HS-27A (cell line): ENCODE data around the gene F2RL3.
"Not testable (repeated sequence)": the region's sequence is repeated elsewhere in the genome, so short reads cannot be mapped to it uniquely, and the experiment has no call there.

Source experiments
- DNase-seq: peaks from one replicate; pipeline ENCODE4 v3.0.0-alpha.2; 2012; ENCODE audit warnings: low read depth, missing footprints

Gene F2RL3

DNA sequence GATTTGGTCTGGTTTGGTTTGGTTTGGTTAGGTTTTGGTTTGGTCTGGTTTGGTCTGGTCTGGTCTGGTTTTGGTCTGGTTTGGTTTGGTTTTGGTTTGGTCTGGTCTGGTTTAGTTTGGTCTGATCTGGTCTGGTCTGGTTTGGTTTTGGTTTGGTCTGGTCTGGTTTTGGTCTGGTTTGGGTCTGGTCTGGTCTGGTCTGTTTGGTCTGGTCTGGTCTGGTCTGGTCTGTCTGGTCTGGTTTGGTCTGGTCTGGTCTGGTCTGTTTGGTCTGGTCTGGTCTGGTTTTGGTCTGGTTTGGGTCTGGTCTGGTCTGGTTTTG, 13.9 kb upstream of the F2RL3 start:
- not testable (repeated sequence) for DNase-seq

DNA sequence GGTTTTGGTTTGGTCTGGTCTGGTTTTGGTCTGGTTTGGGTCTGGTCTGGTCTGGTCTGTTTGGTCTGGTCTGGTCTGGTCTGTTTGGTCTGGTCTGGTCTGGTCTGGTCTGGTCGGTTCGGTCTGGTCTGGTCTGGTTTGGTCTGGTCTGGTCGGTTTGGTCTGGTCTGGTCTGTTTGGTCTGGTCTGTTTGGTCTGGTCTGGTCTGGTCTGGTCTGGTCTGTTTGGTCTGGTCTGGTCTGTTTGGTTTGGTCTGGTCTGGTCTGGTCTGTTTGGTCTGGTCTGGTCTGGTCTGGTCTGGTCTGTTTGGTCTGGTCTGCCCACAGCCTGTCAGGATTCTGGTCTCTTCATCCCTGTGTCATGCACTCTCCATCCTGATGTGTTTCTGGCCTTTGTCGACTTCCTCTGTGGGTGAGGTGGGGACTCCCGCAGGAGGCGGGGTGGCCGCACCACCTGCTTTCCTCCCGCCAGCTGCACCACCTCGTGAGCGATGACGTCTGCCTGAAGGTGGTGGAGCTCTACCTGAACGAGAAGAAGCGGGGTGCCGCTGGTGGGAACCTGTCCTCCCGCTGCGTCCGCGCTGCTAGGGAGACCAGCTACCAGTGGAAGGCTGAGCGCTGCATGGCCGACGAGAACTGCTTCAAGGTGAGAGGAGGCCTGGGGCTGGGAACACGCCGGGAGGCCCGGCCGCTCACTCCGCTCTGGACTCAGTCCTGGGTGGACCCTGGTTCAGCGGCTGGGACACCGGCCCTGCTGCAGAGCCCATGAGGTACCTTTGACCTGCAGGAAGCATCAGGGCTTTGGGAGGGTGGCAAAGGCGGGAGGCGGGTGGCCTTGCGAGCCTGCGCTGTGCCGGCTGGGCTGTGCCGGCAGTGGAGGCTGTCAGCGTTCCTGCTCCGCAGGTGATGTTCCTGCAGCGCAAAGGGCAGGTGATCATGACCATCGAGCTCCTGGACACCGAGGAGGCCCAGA, 12.9 kb upstream of the F2RL3 start:
- DNase-seq, result no peak

DNA sequence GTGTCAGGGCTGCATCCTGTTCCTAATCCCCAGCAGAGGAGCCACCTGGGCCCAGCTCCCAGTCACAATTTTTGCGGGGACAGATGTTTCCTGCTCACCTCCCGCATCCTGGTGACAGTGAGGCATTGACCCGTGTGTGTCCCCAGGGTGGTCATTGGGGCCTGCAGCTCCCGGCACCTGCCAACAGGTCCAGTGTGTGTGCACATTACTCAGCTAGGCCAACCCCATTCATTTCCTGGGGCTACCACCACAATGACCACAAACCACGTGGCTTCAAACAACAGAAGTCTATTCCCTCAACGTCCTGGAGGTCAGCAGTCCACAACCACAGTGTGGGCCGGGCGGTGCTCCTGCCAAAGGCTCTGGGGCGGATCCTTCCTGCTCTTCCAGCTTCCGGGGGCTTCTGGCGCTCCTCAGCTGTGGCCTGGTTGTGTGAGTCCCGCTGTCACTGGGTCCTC, 11.9 kb upstream of the F2RL3 start:
- no peak for DNase-seq

DNA sequence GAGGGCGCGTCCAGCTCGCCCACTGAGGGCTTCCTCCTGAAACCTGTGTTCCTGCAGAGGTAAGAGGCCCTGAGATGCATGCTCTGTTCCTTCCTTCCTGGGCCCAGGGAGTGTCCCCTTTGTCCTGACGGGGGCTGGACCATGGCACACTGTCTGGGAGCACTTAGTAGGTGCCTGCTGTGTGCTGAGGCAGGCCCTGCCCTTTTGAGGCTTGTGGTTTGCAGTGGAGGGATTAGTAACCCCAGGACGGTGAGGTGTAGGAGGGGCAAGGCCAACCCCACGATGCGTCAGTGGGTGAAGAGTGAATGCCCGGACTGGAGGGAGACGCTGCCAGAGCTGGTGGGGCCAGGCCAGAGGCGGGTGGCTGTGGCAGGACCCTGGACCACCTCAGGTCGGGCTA, 11.2 kb upstream of the F2RL3 start:
- DNase-seq, result no peak

DNA sequence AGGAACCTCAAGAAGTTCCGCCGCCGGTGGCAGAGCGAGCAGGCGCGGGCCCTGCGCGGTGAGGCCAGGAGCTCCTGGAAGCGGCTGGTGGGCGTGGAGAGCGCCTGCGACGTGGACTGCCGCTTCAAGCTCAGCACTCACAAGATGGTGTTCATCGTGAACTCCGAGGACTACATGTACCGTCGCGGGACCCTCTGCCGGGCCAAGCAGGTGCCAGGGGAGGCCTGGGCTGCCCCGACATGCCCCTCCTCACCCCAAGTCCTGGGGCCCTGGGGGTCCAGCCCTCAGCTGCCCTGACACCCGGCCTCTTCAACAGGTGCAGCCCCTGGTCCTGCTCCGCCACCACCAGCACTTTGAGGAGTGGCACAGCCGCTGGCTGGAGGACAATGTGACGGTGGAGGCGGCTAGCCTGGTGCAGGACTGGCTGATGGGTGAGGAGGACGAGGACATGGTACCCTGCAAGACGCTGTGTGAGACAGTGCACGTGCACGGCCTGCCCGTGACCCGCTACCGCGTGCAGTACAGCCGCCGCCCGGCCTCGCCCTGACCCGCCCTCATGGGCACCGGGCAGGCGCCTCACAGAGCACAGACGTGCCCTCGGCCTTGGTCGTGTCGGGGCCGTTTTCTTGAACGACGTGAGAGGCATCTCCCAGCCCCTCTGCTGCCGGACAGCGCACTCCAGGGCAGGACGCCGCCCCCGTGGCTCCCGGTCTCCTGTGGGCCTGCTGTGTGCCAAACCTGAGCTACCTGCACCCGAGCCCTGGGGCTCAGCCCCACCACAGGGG, 10.4 kb upstream of the F2RL3 start:
- DNase-seq, result no peak

DNA sequence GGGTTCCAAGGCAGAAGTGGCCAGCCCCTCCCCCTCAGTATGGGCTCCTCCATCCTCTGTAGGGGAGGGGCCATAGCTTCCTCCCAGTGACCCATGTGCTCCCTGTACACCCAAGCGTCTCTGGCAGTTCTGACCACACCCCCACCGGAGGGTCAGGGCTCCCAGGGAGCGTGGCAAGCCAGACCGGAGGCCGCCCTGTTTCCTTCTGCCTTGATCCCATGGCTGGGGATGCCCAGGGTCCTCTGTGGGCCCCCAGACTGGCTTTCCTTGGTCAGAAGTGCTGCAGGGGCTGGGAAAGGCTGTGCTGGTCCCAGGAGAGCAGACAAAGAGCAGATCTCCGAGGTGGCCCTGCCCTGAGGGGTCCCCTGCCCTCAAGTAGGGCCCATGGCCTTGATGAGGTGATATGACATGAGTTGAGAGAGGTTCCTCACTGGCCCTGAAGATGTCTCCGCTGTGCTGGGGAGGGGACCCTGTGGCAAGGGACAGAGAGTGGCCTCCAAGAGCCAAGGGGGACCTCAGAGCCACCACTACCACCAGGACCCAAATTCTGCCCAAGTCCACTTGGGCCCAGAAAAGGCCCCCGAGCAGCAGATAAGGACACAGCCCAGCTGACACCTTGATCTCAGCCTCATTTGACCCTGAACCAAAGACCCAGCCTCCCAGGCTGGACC, 7.8 kb upstream of the F2RL3 start:
- no peak for DNase-seq

DNA sequence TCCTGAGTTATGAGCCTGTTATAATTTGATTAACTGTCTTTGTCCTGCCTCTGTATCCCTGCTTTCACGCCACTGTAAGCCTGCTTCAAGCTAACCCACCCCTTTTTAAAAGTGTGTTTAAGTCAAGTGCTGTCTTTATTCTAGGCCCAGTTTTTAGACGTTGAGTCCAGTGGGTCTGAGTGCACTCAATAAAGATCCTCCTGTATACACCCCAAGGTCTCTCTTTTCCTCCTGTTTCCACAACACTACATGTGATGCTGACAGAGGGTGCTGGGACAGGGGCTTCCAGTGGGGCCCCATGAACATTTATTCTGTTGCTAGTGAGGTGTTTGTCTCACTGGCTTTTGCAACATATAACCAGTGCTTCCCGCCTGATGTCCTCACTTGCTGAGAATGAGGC, 6.7 kb upstream of the F2RL3 start:
- DNase-seq, result no peak

DNA sequence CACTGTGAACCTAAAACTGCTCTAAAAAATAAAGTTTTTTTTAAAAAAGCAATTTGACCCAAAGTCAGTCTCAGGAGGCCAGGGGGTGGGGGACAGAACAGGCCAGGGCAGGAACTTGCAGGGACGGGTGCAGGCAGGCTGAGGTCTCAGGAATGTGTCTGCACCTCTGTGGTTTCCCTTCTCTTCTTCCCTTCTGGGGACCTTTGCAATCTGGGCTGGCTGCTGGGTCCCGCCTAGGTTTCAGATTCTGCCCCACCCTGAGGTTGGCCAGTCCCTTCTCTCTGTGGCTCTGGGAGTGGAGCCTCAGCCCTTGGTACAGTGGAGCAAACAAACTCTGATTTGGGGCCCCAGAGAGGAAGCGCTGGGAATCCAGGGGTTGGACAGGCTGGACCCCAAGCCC, 5.3 kb upstream of the F2RL3 start:
- DNase-seq, result no peak

DNA sequence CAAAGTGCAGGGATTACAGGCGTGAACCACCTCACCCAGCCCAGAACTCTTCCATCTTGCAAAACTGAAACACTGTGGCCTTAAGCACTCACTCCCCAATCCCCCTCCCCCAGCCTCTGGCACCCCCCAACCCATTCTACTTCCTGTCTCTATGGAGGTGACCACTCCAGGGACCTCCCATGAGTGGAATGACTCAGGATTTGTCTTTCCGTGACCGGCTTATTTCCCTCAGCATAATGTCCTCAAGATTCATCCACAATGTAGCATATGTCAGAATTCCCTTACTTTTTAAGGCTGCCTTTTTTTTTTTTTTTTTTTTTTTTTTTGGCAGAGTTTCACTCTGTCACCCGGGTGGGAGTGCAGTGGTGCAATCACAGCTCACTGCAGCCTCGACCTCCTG, 3.6 kb upstream of the F2RL3 start:
- no peak for DNase-seq

DNA sequence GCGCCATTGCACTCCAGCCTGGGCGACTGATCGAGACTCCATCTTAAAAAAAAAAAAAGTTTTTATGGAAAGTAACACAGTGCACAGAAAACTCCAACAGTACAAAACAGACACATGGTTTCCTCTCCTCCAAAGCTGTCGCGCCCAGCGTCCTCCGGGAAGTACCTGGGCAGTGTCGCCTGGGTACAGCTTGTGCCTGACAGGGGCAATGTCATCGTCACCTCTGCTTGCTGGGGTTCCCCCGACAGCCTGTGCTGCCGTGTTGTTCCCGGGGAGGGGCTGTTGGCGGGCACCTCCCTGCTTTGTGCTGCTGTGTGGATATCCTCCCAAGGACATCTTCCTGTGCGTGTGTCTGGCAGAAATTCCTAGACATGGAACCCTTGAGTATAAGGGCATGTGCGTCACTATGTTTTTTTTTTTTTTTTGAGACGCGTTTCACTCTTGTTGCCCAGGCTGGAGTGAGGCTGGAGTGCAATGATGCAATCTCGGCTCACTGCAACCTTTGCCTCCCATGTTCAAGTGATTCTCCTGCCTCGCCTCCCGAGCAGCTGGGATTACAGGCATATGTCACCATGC, 2.4 kb upstream of the F2RL3 start:
- no peak for DNase-seq

DNA sequence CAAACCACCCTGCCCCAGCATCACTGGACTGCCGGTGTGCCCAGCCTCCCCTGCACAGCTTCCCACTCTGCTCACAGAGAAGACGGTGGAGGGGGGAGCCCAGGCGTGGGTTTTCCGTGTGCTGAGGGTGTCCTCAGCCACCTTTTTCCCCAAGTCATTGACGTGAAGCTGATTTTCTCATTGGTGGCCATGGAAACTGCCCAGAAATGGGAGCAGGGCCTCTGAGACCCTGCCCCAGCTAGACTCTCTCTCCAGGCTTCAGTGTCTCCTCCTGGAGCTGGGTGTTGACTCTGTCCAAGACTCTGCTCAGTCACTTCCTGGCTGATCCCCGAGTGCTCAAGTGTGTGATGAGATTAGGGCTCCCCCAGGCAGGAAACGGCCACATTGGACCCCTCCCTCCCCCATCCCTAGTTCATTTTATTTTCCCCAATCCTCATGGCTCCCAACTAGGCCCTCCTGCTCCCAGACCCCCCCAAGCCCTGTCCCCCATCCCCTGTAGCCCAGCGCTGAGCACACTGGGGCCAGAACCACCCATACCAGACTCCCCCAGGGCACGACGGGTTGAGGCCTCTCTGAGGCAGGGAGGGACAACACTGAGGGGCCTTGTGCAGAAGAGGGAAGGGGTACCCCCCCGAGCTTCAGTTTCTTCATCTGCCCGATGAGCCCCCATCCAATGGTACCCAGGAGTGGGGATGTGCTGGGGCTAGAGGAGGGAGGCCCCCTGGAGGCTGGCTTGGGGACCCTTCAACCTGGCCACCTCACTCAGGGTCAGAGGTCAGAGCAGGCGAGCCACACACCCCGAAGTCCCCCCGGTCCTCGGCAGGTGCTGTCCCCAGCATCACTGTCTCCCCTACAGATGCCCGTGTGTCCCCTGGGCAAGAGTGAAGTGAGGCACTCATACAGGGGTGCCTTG, 1.2 kb upstream of the F2RL3 start:
- DNase-seq, result no peak

DNA sequence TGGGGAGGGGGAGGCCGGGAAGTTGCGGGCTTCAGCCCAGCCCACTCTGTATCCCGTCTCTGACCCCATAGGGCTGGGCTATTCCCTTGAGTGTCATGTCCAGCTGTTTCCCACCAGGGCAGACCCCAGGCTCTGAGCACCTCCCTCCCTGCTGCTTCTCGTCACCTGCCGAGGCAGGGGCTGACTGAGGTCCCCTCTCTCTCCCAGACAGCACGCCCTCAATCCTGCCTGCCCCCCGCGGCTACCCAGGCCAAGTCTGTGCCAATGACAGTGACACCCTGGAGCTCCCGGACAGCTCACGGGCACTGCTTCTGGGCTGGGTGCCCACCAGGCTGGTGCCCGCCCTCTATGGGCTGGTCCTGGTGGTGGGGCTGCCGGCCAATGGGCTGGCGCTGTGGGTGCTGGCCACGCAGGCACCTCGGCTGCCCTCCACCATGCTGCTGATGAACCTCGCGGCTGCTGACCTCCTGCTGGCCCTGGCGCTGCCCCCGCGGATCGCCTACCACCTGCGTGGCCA, 625 bp downstream of the F2RL3 start:
- no peak for DNase-seq

DNA sequence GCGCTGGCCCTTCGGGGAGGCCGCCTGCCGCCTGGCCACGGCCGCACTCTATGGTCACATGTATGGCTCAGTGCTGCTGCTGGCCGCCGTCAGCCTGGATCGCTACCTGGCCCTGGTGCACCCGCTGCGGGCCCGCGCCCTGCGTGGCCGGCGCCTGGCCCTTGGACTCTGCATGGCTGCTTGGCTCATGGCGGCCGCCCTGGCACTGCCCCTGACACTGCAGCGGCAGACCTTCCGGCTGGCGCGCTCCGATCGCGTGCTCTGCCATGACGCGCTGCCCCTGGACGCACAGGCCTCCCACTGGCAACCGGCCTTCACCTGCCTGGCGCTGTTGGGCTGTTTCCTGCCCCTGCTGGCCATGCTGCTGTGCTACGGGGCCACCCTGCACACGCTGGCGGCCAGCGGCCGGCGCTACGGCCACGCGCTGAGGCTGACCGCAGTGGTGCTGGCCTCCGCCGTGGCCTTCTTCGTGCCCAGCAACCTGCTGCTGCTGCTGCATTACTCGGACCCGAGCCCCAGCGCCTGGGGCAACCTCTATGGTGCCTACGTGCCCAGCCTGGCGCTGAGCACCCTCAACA, 1.2 kb downstream of the F2RL3 start:
- no peak for DNase-seq

DNA sequence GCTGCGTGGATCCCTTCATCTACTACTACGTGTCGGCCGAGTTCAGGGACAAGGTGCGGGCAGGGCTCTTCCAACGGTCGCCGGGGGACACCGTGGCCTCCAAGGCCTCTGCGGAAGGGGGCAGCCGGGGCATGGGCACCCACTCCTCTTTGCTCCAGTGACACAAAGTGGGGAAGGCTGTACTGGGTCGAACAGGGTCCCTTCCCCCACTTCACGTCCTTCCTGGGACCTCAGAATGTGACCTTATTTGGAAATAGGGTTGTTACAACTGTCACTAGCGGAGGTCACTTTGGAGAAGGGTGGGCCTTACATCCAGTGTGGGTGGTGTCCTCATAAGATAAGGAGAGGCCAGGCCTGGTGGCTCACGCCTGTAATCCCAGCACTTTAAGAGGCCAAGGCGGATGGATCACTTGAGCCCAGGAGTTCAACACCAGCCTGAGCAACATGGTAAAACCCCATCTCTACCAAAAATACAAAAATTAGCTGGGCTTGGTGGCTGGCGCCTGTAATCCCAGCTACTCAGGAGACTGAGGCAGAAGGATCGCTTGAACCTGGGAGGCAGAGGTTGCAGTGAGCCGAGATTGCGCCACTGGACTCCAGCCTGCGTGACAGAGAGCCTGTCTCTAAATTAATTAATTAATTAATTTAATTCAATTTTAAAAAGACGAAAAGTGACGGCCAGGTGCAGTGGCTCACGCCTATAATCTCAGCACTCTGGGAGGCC, 1.8 kb downstream of the F2RL3 start:
- DNase-seq, result no peak

DNA sequence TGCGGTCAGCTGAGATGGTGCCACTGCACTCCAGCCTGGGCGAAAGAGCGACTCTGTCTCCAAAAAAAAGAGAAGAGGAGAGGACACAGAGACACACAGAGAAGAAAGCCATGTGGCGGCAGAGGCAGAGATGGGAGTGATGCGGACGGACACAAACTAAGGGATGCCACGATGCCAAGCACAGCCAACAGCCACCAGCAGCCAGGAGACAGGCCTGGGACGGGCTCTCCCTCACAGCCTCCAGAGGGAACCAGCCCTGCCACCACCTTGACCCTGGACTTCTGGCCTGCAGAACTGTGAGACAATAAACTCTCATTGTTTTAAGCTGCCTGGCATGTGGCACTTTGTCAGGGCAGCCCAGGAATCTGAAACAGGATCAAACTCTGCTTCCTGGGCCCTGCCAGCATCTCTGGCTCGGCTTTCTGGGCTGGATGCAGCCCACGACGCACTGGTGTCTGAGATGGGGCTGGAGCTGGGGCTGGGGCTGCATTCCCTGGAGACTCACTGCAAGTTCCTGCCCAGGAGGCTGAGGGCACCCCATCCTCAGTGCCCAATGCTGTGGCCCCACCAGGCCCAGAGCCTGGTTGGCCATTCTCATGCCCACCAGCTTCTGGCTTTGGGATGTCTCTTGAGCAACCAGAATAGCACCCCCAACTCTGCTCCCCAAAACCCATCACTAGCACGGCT, 3.0 kb downstream of the F2RL3 start:
- DNase-seq, result no peak

DNA sequence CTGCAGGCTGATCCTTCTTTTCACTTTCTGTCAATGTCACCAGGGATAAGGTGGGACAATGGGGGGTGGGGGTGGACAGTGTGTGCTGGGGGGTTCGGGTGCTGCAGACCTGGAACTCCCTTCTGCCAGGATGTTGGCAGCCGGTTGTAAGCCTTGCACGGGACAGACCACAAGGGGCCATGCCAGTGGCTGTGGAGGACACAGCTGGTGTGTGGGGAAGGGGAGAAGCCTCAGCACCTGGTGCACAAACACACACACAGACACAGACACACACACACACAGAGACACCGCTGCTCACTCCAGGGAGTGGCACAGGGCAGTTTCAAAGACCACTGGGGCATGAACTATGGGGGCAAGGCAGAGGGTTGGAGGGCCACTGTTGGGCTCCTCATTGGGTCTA, 3.6 kb downstream of the F2RL3 start:
- no peak for DNase-seq

DNA sequence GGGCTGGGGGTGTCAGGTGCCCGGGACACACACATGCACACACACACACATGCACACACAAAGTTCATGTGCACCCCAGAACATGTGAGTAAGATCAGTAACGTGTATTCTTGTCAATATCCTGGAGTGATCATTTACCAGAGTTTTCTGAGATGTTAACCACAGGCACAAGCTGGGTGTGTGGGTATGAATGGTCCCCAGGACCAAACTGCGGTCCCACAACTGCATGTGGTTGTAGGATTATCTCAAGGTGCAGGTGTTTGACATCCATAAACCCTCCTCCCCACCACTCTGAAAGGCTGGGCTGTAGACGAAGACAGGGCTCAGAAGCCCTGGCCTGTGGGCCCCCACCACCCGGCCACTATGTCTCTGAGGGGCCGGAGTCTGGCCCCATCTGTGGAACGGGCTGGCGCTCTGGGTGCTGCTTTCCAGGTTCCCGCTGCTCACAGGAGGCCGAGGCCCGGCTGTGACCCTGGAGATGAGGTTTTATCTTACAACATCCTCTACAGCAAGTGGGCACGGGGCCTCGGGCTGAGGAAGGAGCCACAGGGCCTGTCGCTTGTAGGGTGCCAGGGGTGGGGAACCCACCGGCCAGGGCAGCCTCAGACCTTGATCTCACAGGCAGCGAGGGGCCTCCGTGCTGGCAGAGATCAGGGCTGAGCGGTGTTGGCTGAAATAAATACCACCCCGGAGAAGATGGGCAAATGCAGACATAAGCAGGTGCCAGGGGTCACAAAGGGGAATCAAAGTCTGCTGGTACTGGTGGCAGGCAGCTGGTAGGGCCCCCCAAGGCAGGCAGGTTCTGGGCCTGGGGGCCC, 4.3 kb downstream of the F2RL3 start:
- DNase-seq, result no peak

DNA sequence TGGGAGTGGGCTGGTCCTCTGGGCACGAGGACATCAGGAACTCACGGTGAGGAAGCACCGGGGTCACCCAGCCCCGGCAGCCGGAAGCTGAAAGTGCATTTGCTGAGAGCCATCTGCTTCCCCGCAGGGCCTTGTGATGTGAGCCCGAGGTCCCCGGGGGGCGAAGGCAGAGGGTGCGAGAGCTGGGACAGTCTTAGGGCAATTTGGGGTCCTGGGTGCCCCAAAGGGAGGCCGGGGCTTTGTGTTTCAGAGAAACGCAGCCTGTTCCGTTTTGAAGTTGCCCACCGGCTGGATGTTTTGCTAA, 4.8 kb downstream of the F2RL3 start:
- DNase-seq, result no peak

DNA sequence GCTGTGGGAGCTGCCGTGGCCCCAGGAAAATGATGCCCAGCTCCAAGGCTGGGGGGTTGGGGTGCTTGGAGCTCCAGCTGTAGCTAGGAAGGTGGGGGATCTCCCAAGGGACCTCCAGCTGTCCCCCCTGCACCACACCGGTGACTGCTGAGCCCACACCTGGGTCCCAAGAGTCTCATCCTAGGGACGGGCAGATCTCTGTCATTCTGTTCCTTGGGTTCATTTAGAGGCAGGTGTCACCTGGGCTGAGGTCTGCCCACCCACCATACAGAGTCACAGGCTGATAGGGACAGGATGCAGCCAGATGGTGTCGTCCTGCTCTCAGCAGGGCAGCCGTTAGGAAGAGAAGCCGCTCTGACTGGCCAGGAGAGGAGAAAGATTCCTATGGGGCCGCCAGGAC, 5.3 kb downstream of the F2RL3 start:
- no peak for DNase-seq
